ENCODE results near the gene ATL1. TPM values are rescaled to one million over a fixed set of nuclear protein-coding genes. Genes with fewer than 3 reads are reported as not detected.

The ATL1 gene
- total and polyA plus RNA-seq, 2 of the 13 experiments (the other 11 are each of a cell fraction or from before 2014, with no cell fraction given), result 0.60 to 0.65 TPM

GRCh38 chr14:50599700-50600444 lies 39.9 kb downstream of the ATL1 start (continued):
- TF ChIP-seq GMEB2 (CRISPR knock-in tag; IDR thresholded peaks at IDR 0.05; ENCODE audit: low read depth) (no peak), EEA1 (CRISPR knock-in tag; IDR thresholded peaks at IDR 0.05; ENCODE audit: borderline replicate concordance) (no peak), PHF21A (CRISPR knock-in tag; IDR thresholded peaks at IDR 0.05) (no peak), TBX2 (CRISPR knock-in tag; IDR thresholded peaks at IDR 0.05; ENCODE audit: borderline replicate concordance) (no peak), ZNF607 (CRISPR knock-in tag; IDR thresholded peaks at IDR 0.05; ENCODE audit: borderline replicate concordance) (no peak), MZF1 (CRISPR knock-in tag; IDR thresholded peaks at IDR 0.05; ENCODE audit: borderline replicate concordance) (no peak), SAP130 (CRISPR knock-in tag; IDR thresholded peaks at IDR 0.05; ENCODE audit: low read depth) (peak; percentile 23; the same call in 1 of the 2 replicates), FOXA3 (CRISPR knock-in tag; IDR thresholded peaks at IDR 0.05) (peak; percentile 74), TRIM24 (CRISPR knock-in tag; IDR thresholded peaks at IDR 0.05) (no peak), FOXK1 (CRISPR knock-in tag; IDR thresholded peaks at IDR 0.05; ENCODE audit: borderline replicate concordance, low read depth) (0 out of 2 replicates have a peak, but pooled peaks have one; percentile 22), NR2F1 (CRISPR knock-in tag; IDR thresholded peaks at IDR 0.05) (no peak), AHDC1 (CRISPR knock-in tag; IDR thresholded peaks at IDR 0.05; ENCODE audit: borderline replicate concordance) (peak; percentile 20; the same call in 1 of the 2 replicates), ZNF7 (CRISPR knock-in tag; IDR thresholded peaks at IDR 0.05) (no peak), NRL (CRISPR knock-in tag; IDR thresholded peaks at IDR 0.05; ENCODE audit: borderline replicate concordance) (no peak), SRF (IDR thresholded peaks at IDR 0.05; ENCODE audit: low read depth, low read length) (no peak), KLF11 (CRISPR knock-in tag; IDR thresholded peaks at IDR 0.05) (no peak), ZNF670 (CRISPR knock-in tag; IDR thresholded peaks at IDR 0.05; ENCODE audit: borderline replicate concordance) (no peak), ZNF550 (CRISPR knock-in tag; IDR thresholded peaks at IDR 0.05; ENCODE audit: borderline replicate concordance) (no peak), THAP11 (CRISPR knock-in tag; IDR thresholded peaks at IDR 0.05) (no peak), NR2F6 (IDR thresholded peaks at IDR 0.05) (peak; percentile 27; the same call in 1 of the 2 replicates), NR2F6 (CRISPR knock-in tag; IDR thresholded peaks at IDR 0.05) (no peak), MATR3 (CRISPR knock-in tag; IDR thresholded peaks at IDR 0.05) (no peak), ZNF367 (CRISPR knock-in tag; IDR thresholded peaks at IDR 0.05; ENCODE audit: borderline replicate concordance) (no peak), EED (CRISPR knock-in tag; IDR thresholded peaks at IDR 0.05) (no peak), ZNF720 (CRISPR knock-in tag; IDR thresholded peaks at IDR 0.05) (no peak), ISL2 (CRISPR knock-in tag; IDR thresholded peaks at IDR 0.05) (no peak)

Data from HepG2 (cell line).